K562 (cell line): Measurements from ENCODE around the gene EXO5. TPM values are rescaled to one million over a fixed set of nuclear protein-coding genes. Genes with fewer than 3 reads are reported as not detected.

Experiments
- ASH1L ChIP-seq: fragments of 450-650 bp; IDR thresholded peaks from 2 replicates; pipeline ENCODE4 v1.6.1; 2018; ENCODE audit warnings: borderline replicate concordance, mild to moderate bottlenecking, low read depth; ENCODE audit not compliant: partially characterized antibody
- BCLAF1 ChIP-seq, 2 experiments: fragments of 450-650 bp in 1 of 2; IDR thresholded peaks; 2 replicates each; pipeline ENCODE4 v1.6.1; 2011 to 2017; ENCODE audit warnings: low read depth in 2 of 2, antibody characterized with exemption in 1 of 2, borderline replicate concordance in 1 of 2, low read length in 1 of 2, mild to moderate bottlenecking in 1 of 2, mixed read lengths in 1 of 2; ENCODE audit not compliant: control insufficient read depth in 1 of 2
- CHCHD3 ChIP-seq: fragments of 250-450 bp; sonication (Bioruptor Pico); IDR thresholded peaks from 2 replicates; pipeline ENCODE4 v2.1.2; 2022; ENCODE audit warnings: mild to moderate bottlenecking
- ETS1 ChIP-seq: conservative IDR thresholded peaks from 2 replicates; pipeline ENCODE4 v1.6.1; 2011; ENCODE audit warnings: low read depth, mild to moderate bottlenecking, low read length; ENCODE audit not compliant: control insufficient read depth
- GABPB1 ChIP-seq: sonication (generic); formaldehyde crosslinking; IDR thresholded peaks from 2 replicates; pipeline ENCODE4 v1.8.0; 2022; ENCODE audit warnings: mild to moderate bottlenecking, missing genetic modification reagents
- HDAC3 ChIP-seq: fragments of 450-650 bp; IDR thresholded peaks from 2 replicates; pipeline ENCODE4 v1.6.1; 2018; ENCODE audit warnings: borderline replicate concordance, mild to moderate bottlenecking, moderate library complexity; ENCODE audit not compliant: partially characterized antibody
- JUN ChIP-seq, 2 experiments: sonication (generic) in 1 of 2; formaldehyde crosslinking in 1 of 2; IDR thresholded peaks; 2 replicates each; pipeline versions ENCODE4 v1.6.1 to v1.8.0; 2012 to 2022; ENCODE audit warnings: borderline replicate concordance in 2 of 2, mild to moderate bottlenecking in 2 of 2, improper control_type of control experiment in 1 of 2, low read depth in 1 of 2, low read length in 1 of 2, missing genetic modification reagents in 1 of 2
- NCOA1 ChIP-seq: fragments of 450-650 bp; IDR thresholded peaks from 2 replicates; pipeline ENCODE4 v1.6.1; 2016; ENCODE audit warnings: low read depth
- NUFIP1 ChIP-seq: fragments of 450-650 bp; IDR thresholded peaks from 2 replicates; pipeline ENCODE4 v1.6.1; 2018; ENCODE audit not compliant: partially characterized antibody
- PKNOX1 ChIP-seq: fragments of 450-650 bp; IDR thresholded peaks from 2 replicates; pipeline ENCODE4 v1.6.1; 2016
- PTTG1 ChIP-seq: fragments of 450-650 bp; IDR thresholded peaks from 2 replicates; pipeline ENCODE4 v1.6.1; 2016; ENCODE audit warnings: low read depth, mild to moderate bottlenecking, missing genetic modification characterization, missing compliant biosample characterization
- RAD51 ChIP-seq: fragments of 450-650 bp; IDR thresholded peaks from 2 replicates; pipeline ENCODE4 v1.7.1; 2016; ENCODE audit warnings: low read depth, mild to moderate bottlenecking, borderline replicate concordance
- RBM22 ChIP-seq: fragments of 200-400 bp; formaldehyde crosslinking; IDR thresholded peaks from 2 replicates; pipeline ENCODE4 v1.6.1; 2018; ENCODE audit warnings: low read length, low read depth; ENCODE audit not compliant: poor library complexity, severe bottlenecking
- RFX7 ChIP-seq: fragments of 250-450 bp; sonication (Bioruptor Pico); IDR thresholded peaks from 2 replicates; pipeline ENCODE4 v1.5.1; 2021; ENCODE audit warnings: mild to moderate bottlenecking
- TAF7 ChIP-seq: fragments of 450-650 bp; IDR thresholded peaks from 2 replicates; pipeline ENCODE4 v1.6.1; 2016; ENCODE audit warnings: missing genetic modification characterization, missing compliant biosample characterization
- TARDBP ChIP-seq: fragments of 450-650 bp; IDR thresholded peaks from 2 replicates; pipeline ENCODE4 v1.6.1; 2016
- THRA ChIP-seq: fragments of 450-650 bp; IDR thresholded peaks from 2 replicates; pipeline ENCODE4 v1.6.1; 2017; ENCODE audit warnings: mild to moderate bottlenecking, moderate library complexity
- ZBTB26 ChIP-seq: fragments of 450-650 bp; formaldehyde crosslinking; IDR thresholded peaks from 2 replicates; pipeline ENCODE4 v1.4.0; 2022; ENCODE audit warnings: missing genetic modification characterization
- ZC3H4 ChIP-seq: sonication (generic); formaldehyde crosslinking; IDR thresholded peaks from 2 replicates; pipeline ENCODE4 v1.9.0; 2021; ENCODE audit warnings: missing genetic modification reagents, borderline replicate concordance
- polyA plus RNA-seq, 8 experiments: library from polyadenylated mRNA; depleted of rRNA in 4 of 8; stranded (reverse) in 5 of 8; unstranded in 3 of 8; fragments of >200 nt; fragmentation: Nextera tagmentation in 2 of 8; fragmentation: Illumina TruSeq in 1 of 8; extraction: Ambion mirVana in 2 of 8; extraction: Trizol in 1 of 8; gene quantifications; 2 replicates each; pipeline versions ENCODE4 v1.2.1 to v1.2.3, GENCODE V29; 2011 to 2014; ENCODE audit warnings: inconsistent platforms in 1 of 8, missing spikeins in 1 of 8
- total RNA-seq, 7 experiments: library from RNA; depleted of rRNA in 6 of 7; stranded (reverse); fragments of >200 nt in 6 of 7; fragmentation: Illumina TruSeq in 2 of 7; extraction: Trizol in 2 of 7; gene quantifications; 2 replicates each; pipeline versions ENCODE4 v1.2.1 to v1.2.3, GENCODE V29; 2011 to 2021; ENCODE audit warnings: low replicate concordance in 1 of 7

EXO5 gene
- total and polyA plus RNA-seq, 9 of the 15 experiments (the other 6 are each of a cell fraction or from before 2014, with no cell fraction given) = 1.1 to 4.3 (median 2.8) TPM

- TF ChIP-seq JUN (IDR thresholded peaks at IDR 0.05; ENCODE audit: borderline replicate concordance, low read depth, low read length) = no peak
- 0 out of 2 replicates have a peak, but pooled peaks have one; percentile 29 for TF ChIP-seq JUN (CRISPR knock-in tag; IDR thresholded peaks at IDR 0.05; ENCODE audit: borderline replicate concordance)
- TF ChIP-seq ASH1L = peak; percentile 39
- no peak for TF ChIP-seq TAF7 (tag)
- peak; percentile 56 for TF ChIP-seq PKNOX1
- TF ChIP-seq TARDBP = no peak
- no peak for TF ChIP-seq CHCHD3 (CRISPR knock-in tag)
- no peak for TF ChIP-seq RFX7
- TF ChIP-seq HDAC3 = no peak
- no peak for TF ChIP-seq BCLAF1 (IDR thresholded peaks at IDR 0.05; ENCODE audit: borderline replicate concordance in 1 of 2, control insufficient read depth in 1 of 2, low read depth in 2 of 2, low read length in 1 of 2)
- no peak for TF ChIP-seq NCOA1
- TF ChIP-seq NUFIP1 = no peak
- TF ChIP-seq PTTG1 (tag) = no peak
- no peak for TF ChIP-seq RBM22
- TF ChIP-seq RAD51 = no peak
- TF ChIP-seq GABPB1 (CRISPR knock-in tag) = 0 out of 2 replicates have a peak, but pooled peaks have one; percentile 46
- no peak for TF ChIP-seq ZBTB26 (CRISPR knock-in tag)
- peak; percentile 67; the same call in 1 of the 2 replicates for TF ChIP-seq ETS1
- no peak for TF ChIP-seq ZC3H4 (CRISPR knock-in tag)
- TF ChIP-seq THRA = no peak
Measured at GRCh38 chr1:40476924-40477677, 31.5 kb upstream of the EXO5 start, which contains the start of gene ZFP69 (continued).
